K562 (cell line): ENCODE measurements around the gene CACNA1A. TPM values are rescaled to one million over a fixed set of nuclear protein-coding genes. Genes with fewer than 3 reads are reported as not detected.
A peak's percentile ranks its signal among the peaks of the same experiment; 100 is the strongest.

Source experiments
- DMBX1 ChIP-seq: fragments of 250-450 bp; sonication (Bioruptor Pico); IDR thresholded peaks from 2 replicates; pipeline ENCODE4 v1.8.0; 2022; ENCODE audit warnings: inconsistent platforms, mild to moderate bottlenecking, moderate library complexity, borderline replicate concordance
- KDM1A ChIP-seq, 2 experiments: fragments of 450-650 bp; IDR thresholded peaks; 2 replicates each; pipeline ENCODE4 v1.6.1; 2016; ENCODE audit warnings: mild to moderate bottlenecking in 2 of 2
- NR2F6 ChIP-seq: fragments of 450-650 bp; formaldehyde crosslinking; IDR thresholded peaks from 2 replicates; pipeline ENCODE4 v1.4.0; 2020; ENCODE audit warnings: mild to moderate bottlenecking
- POLR2AphosphoS5 ChIP-seq: IDR thresholded peaks from 2 replicates; pipeline ENCODE4 v1.6.1; 2011; ENCODE audit warnings: mild to moderate bottlenecking, low read depth, low read length, moderate library complexity; ENCODE audit not compliant: control insufficient read depth, insufficient read depth
- POU5F1 ChIP-seq: fragments of 150-350 bp; IDR thresholded peaks from 2 replicates; pipeline ENCODE4 v1.6.1; 2014; ENCODE audit warnings: borderline replicate concordance, low read length, low read depth, mild to moderate bottlenecking; ENCODE audit not compliant: partially characterized antibody
- SIN3B ChIP-seq: fragments of 450-650 bp; IDR thresholded peaks from 2 replicates; pipeline ENCODE4 v1.6.1; 2017; ENCODE audit warnings: low read depth, mild to moderate bottlenecking, moderate library complexity
- SMARCA4 ChIP-seq: fragments of 450-650 bp; IDR thresholded peaks from 2 replicates; pipeline ENCODE4 v1.6.1; 2016
- SMARCE1 ChIP-seq: fragments of 450-650 bp; IDR thresholded peaks from 2 replicates; pipeline ENCODE4 v1.7.1; 2016; ENCODE audit warnings: mild to moderate bottlenecking
- ZNF436 ChIP-seq: fragments of 250-450, 450-650 bp; sonication (Bioruptor Pico); formaldehyde crosslinking; IDR thresholded peaks from 2 replicates; pipeline ENCODE4 v1.7.0; 2020; ENCODE audit warnings: mild to moderate bottlenecking
- ZNF77 ChIP-seq: fragments of 250-450 bp; sonication (Bioruptor Pico); IDR thresholded peaks from 2 replicates; pipeline ENCODE4 v1.5.0; 2020
- polyA plus RNA-seq, 8 experiments: library from polyadenylated mRNA; depleted of rRNA in 4 of 8; stranded (reverse) in 5 of 8; unstranded in 3 of 8; fragments of >200 nt; fragmentation: Nextera tagmentation in 2 of 8; fragmentation: Illumina TruSeq in 1 of 8; extraction: Ambion mirVana in 2 of 8; extraction: Trizol in 1 of 8; gene quantifications; 2 replicates each; pipeline versions ENCODE4 v1.2.1 to v1.2.3, GENCODE V29; 2011 to 2014; ENCODE audit warnings: inconsistent platforms in 1 of 8, missing spikeins in 1 of 8
- total RNA-seq, 7 experiments: library from RNA; depleted of rRNA in 6 of 7; stranded (reverse); fragments of >200 nt in 6 of 7; fragmentation: Illumina TruSeq in 2 of 7; extraction: Trizol in 2 of 7; gene quantifications; 2 replicates each; pipeline versions ENCODE4 v1.2.1 to v1.2.3, GENCODE V29; 2011 to 2021; ENCODE audit warnings: low replicate concordance in 1 of 7
- TF ChIP-seq, protein P1 (sequence below), 2 experiments: fragments of 200-800 bp in 1 of 2; sonication (Bioruptor generic) in 1 of 2; sonication (generic) in 1 of 2; formaldehyde crosslinking in 1 of 2; IDR thresholded peaks in 1 of 2; conservative IDR thresholded peaks in 1 of 2; 2 replicates each; pipeline versions ENCODE4 v1.5.0 to v1.6.1; 2016 to 2020; ENCODE audit warnings: missing compliant biosample characterization in 1 of 2, missing genetic modification characterization in 1 of 2, missing genetic modification reagents in 1 of 2
- TF ChIP-seq, protein P2 (sequence below), 2 experiments: fragments of 450-650 bp in 1 of 2; sonication (generic) in 1 of 2; formaldehyde crosslinking in 1 of 2; IDR thresholded peaks; 2 replicates each; pipeline versions ENCODE4 v1.7.1 to v1.9.0; 2016 to 2022; ENCODE audit warnings: inconsistent platforms in 1 of 2, mild to moderate bottlenecking in 1 of 2, missing genetic modification reagents in 1 of 2
- TF ChIP-seq, protein P3 (sequence below), 2 experiments: fragments of 450-650 bp; conservative IDR thresholded peaks; 2 replicates each; pipeline ENCODE4 v1.6.1; 2017; ENCODE audit warnings: mild to moderate bottlenecking in 2 of 2, moderate library complexity in 2 of 2
- TF ChIP-seq, protein P4 (sequence below): fragments of 450-650 bp; formaldehyde crosslinking; conservative IDR thresholded peaks from 2 replicates; pipeline ENCODE4 v1.4.0; 2022; ENCODE audit warnings: mild to moderate bottlenecking, missing genetic modification characterization

The CACNA1A gene
- total and polyA plus RNA-seq, 9 of the 15 experiments (the other 6 are each of a cell fraction or from before 2014, with no cell fraction given): 0.03 to 0.20 (median 0.09) TPM; not detected in 1

DNA sequence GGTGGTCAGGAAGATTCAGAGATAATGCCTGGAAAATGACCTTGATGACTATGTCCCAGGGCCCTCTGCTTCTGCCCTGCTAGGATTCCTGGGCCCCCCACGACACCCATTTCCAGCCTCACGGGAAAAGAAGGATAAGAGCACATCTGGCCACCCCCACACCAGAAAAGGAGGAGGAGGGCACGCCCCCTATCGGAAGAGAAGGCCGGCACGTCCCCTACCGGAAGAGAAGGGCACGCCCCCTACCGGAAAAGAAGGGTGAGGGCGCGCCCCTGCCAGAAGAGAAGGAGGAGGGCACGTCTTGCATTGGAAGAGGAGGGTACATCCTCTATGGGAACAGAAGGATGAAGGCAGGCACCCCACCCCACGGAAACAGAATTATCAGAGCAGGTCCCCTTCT, 271.8 kb downstream of the CACNA1A start (continued):
- TF ChIP-seq, protein P1, sequence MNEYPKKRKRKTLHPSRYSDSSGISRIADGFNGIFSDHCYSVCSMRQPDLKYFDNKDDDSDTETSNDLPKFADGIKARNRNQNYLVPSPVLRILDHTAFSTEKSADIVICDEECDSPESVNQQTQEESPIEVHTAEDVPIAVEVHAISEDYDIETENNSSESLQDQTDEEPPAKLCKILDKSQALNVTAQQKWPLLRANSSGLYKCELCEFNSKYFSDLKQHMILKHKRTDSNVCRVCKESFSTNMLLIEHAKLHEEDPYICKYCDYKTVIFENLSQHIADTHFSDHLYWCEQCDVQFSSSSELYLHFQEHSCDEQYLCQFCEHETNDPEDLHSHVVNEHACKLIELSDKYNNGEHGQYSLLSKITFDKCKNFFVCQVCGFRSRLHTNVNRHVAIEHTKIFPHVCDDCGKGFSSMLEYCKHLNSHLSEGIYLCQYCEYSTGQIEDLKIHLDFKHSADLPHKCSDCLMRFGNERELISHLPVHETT (CRISPR knock-in tag; conservative IDR thresholded peaks at IDR 0.05 in 1 of 2, IDR thresholded peaks at IDR 0.05 in 1 of 2): no peak
- TF ChIP-seq KDM1A (IDR thresholded peaks at IDR 0.05) (no peak; a peak in 1 of 4 replicates), NR2F6 (CRISPR knock-in tag) (no peak), POLR2AphosphoS5 (no peak), DMBX1 (CRISPR knock-in tag) (no peak), ZNF77 (no peak), SMARCA4 (peak; percentile 43; the same call in 1 of the 2 replicates), ZNF436 (CRISPR knock-in tag) (no peak), POU5F1 (no peak), SIN3B (0 out of 2 replicates have a peak, but pooled peaks have one; percentile 36), SMARCE1 (no peak; the same call in 1 of the 2 replicates)
- TF ChIP-seq, protein P2, sequence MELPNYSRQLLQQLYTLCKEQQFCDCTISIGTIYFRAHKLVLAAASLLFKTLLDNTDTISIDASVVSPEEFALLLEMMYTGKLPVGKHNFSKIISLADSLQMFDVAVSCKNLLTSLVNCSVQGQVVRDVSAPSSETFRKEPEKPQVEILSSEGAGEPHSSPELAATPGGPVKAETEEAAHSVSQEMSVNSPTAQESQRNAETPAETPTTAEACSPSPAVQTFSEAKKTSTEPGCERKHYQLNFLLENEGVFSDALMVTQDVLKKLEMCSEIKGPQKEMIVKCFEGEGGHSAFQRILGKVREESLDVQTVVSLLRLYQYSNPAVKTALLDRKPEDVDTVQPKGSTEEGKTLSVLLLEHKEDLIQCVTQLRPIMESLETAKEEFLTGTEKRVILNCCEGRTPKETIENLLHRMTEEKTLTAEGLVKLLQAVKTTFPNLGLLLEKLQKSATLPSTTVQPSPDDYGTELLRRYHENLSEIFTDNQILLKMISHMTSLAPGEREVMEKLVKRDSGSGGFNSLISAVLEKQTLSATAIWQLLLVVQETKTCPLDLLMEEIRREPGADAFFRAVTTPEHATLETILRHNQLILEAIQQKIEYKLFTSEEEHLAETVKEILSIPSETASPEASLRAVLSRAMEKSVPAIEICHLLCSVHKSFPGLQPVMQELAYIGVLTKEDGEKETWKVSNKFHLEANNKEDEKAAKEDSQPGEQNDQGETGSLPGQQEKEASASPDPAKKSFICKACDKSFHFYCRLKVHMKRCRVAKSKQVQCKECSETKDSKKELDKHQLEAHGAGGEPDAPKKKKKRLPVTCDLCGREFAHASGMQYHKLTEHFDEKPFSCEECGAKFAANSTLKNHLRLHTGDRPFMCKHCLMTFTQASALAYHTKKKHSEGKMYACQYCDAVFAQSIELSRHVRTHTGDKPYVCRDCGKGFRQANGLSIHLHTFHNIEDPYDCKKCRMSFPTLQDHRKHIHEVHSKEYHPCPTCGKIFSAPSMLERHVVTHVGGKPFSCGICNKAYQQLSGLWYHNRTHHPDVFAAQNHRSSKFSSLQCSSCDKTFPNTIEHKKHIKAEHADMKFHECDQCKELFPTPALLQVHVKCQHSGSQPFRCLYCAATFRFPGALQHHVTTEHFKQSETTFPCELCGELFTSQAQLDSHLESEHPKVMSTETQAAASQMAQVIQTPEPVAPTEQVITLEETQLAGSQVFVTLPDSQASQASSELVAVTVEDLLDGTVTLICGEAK (IDR thresholded peaks at IDR 0.05): peak; percentile 71
- TF ChIP-seq, protein P2 (CRISPR knock-in tag; IDR thresholded peaks at IDR 0.05): no peak
- TF ChIP-seq, protein P3, sequence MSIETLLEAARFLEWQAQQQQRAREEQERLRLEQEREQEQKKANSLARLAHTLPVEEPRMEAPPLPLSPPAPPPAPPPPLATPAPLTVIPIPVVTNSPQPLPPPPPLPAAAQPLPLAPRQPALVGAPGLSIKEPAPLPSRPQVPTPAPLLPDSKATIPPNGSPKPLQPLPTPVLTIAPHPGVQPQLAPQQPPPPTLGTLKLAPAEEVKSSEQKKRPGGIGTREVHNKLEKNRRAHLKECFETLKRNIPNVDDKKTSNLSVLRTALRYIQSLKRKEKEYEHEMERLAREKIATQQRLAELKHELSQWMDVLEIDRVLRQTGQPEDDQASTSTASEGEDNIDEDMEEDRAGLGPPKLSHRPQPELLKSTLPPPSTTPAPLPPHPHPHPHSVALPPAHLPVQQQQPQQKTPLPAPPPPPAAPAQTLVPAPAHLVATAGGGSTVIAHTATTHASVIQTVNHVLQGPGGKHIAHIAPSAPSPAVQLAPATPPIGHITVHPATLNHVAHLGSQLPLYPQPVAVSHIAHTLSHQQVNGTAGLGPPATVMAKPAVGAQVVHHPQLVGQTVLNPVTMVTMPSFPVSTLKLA (conservative IDR thresholded peaks at IDR 0.05): peak in 1 of 2 experiments; percentile 47; a peak in 1 of 4 replicates
- TF ChIP-seq, protein P4, sequence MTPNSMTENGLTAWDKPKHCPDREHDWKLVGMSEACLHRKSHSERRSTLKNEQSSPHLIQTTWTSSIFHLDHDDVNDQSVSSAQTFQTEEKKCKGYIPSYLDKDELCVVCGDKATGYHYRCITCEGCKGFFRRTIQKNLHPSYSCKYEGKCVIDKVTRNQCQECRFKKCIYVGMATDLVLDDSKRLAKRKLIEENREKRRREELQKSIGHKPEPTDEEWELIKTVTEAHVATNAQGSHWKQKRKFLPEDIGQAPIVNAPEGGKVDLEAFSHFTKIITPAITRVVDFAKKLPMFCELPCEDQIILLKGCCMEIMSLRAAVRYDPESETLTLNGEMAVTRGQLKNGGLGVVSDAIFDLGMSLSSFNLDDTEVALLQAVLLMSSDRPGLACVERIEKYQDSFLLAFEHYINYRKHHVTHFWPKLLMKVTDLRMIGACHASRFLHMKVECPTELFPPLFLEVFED: no peak
